NCI-H187 (cell line): Measurements from ENCODE around the gene ZNF428.
"Not testable (repeated sequence)": the region's sequence is repeated elsewhere in the genome, so short reads cannot be mapped to it uniquely, and the experiment has no call there.

Experiments
- DNase-seq, 2 experiments: peaks; one replicate each; lab custom pipeline; 2025; lab: John Stamatoyannopoulos, UW

ZNF428 gene

DNA sequence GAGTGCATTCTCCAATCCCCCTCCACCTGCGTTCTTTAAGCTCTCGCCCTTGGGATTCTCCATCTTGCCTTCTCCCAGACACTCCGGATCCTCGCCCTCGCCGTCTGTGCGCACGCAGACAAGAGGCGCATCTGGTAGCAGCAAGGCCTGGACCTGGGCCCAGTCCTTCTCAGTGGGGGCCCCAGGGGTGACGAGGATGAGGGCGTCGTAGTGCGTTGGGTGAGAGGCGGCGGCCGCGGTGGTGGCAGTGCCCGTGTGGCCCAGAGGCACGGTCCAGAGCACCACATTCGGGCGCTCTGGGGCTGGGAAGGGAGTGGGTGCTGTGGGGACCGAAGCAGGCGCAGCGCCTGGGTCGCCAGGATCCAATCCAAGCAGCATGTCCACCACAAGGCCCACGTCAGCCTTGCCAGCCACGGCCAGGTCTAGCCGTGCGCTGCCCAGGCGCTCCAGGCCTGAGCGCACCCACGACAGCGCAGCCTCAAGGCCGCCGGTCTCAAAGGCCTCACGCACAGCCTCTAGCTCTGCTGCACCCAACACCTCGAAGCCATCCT is 26.6 kb downstream of the ZNF428 start:
- no peak for DNase-seq

- DNase-seq: no peak
These were observed 27.3 kb downstream of the ZNF428 start for GRCh38 chr19:43591904-43592772.

- DNase-seq: no peak
These were observed 29.8 kb downstream of the ZNF428 start for GRCh38 chr19:43589678-43590077.

DNA sequence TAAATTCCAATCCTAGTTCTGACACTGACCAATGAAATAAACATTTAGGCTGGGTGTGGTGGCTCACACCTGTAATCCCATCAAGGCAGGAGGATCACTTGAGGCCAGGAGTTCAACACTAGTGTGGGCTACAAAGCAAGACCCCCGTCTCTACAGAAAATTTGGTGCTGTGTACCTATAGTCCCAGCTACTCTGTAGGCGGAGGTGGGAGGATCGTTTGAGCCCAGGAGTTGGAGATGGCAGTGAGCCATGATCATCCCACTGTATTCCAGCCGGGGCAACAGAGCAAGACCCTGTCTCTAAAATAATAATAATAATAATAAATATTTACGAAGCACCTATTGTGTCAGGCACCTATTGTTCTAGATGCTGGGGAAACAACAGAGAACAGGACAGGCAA is 30.2 kb downstream of the ZNF428 start:
- DNase-seq: no peak

GRCh38 chr19:43587029-43587428 is 32.4 kb downstream of the ZNF428 start:
- not testable (repeated sequence) for DNase-seq

DNA sequence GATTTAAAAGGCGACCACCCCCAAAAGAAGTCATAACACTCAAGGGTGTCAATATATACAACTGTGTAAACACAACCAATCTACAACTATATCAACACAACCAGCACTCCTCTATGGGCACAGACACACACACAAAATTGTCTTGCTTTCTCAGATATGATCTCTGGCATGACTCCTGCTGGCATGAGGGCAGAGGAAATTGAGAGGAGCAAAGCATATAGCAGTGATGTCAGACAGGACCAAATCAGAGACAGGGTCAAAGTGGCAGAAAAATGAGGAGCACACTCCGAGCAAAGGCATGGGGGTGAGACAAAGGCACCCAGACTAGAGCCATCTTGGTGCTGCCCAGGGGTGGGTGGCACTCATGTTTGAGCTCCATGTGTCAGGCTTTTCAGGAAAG is 33.1 kb downstream of the ZNF428 start:
- no peak for DNase-seq

- no peak for DNase-seq
These were observed 34.9 kb downstream of the ZNF428 start for GRCh38 chr19:43584484-43584883.

DNA sequence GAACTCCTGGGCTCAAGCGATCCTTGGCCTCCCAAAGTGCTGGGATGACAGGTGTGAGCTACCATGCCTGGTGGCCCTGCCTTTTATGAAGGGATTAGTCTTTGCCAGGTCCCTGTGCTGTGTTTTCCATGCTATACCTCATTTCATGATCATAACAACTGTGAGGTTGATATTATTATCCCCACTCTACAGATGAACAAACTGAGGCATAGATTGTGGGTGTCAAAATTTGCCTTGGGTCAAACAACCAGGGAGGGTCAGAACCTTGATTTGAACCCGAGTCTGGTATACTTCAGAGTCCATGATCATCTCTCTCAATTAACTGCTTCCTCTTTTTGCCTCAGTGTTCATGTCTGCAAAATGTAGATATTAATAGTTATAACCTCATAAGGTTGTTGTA is 36.9 kb downstream of the ZNF428 start:
- DNase-seq: no peak

GRCh38 chr19:43581467-43581866 is 38.0 kb downstream of the ZNF428 start:
- no peak for DNase-seq

GRCh38 chr19:43578787-43579186 is 40.6 kb downstream of the ZNF428 start:
- DNase-seq: no peak

DNA sequence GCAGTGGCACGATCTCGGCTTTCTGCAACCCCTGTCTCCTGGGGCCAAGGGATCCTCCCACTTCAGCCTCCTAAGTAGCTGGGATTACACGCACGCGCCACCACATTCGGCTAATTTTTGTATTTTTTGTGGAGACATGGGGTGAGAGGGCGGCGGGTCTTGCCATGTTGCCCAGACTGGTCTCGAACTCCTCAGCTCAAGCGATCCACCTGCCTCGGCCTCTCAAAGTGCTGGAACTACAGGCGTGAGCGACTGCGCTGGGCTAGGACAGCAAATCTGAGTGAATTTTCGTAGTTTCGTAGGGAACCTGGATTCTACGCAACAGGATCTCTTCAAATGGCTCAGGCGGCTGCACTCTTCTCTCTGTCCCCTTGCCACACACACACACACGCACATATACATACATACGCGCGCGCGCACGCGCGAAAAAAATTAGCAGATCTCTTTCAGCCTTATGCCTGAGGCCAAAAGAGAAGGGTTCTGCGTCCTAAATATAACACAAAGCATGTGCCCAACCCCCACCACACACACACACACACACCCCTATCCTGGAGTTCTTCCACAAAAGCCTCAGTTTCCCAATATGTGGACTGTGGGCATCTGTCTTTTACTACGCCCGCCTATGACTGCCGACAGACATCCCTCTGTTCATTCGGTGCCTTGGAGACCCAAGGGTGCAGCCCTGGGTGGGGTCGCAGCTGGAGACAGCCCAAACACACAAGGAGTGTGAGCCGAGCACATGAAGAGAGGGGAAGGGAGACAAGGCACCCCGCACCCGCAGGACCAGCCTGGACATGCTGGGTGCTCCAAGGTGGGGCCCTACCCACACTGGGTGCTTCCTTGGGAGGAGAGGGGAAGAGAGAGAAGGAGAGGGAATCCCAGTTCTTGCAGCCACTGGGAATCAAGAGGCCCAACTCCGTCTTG is 43.2 kb downstream of the ZNF428 start:
- DNase-seq: no peak

- peak; percentile 93 to 98 for DNase-seq
These were observed 44.1 kb downstream of the ZNF428 start, which contains the start of the genes PINLYP and XRCC1 for GRCh38 chr19:43575156-43575950. Gene PINLYP (plus strand): TSS chr19:43575801. CDS start chr19:43577192, 1,391 bp downstream. Gene XRCC1 (minus strand): TSS chr19:43575527. CDS start chr19:43575458, 69 bp downstream.

DNA sequence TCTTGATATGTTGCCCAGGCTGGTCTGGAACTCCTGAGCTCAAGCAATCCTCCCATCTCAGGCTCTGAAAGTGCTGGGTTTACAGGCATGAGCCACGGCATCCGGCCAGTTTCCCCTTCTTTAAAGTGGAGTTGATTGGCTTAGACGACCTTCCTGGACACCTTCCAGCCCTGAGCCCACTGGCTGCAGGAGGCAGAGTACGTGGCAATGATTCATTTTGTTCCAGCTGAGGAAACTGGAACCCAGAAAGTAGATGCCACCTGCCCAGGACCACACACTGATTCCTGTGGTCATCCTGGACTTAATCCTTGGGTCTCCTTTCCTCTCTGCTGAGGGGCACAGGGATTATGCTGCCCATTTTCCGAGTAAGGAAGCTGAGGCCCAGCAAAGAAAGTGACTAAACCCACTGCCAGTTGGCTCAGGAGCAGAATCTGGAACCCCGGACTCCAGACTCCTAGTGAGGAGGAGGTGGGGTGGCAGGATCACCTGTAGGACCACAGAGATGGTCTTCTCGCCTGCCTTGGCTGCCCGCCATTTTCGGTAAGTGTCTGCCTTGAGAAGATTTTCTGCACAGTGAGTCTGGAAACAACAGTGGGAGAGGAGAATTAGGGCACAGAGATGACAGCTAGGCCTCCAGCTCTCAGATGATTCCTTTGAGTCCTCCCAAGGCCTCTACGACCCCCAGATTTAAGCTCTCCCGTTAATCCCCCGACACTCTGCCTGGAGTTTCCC is 44.8 kb downstream of the ZNF428 start:
- peak in 1 of 2 experiments; percentile 33 for DNase-seq

GRCh38 chr19:43572171-43572588 is 47.2 kb downstream of the ZNF428 start:
- no peak for DNase-seq

- no peak for DNase-seq
These were observed 49.1 kb downstream of the ZNF428 start for GRCh38 chr19:43570174-43570791.

DNA sequence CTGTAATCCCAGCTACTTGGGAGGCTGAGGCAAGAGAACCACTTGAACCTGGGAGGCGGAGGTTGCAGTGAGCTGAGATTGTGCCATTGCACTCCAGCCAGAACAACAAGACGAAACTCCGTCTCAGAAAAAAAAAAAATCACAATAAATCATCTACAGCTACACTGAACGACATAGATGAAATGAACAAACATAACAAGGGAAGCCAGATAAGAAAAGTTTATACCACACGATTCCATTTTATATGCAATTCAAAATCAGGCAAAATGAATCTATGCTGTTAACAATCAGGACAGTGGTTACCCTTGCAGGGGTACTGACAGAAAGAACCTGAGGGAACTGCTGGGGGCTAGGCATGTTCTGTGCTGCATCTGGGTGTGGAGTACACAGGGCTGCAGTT is 49.8 kb downstream of the ZNF428 start:
- no peak for DNase-seq

GRCh38 chr19:43564800-43565199 is 54.6 kb downstream of the ZNF428 start:
- DNase-seq: no peak

DNA sequence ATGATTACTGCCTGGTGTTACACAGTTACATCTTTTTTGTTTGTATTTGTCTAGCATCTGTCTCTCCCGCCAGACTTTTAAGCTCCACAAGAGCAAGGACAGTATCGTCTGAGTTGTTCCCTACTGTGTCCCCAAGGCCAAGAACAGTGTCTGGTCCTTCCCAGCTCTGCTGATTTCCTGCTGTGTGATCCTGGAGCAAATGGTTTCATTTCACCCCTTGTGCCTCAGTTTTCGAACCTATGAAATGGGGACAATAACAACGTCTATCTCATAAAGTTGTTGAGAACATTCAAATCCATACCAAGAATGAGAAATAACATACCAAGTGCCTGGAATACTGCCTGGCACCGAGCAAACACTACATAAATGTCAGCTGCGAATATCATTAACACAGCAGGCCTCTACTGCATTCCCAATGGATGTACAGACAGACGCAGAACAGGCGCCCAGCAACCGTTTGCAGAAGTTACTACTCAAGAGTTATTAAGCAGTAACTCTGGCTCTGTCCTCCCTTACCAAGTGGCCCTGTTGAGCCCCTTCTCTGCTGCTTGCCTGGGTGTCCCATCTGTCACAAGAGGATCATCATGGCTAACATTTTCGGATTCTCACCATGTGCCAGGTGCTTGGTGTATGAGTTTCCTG is 55.5 kb downstream of the ZNF428 start:
- DNase-seq: no peak

DNA sequence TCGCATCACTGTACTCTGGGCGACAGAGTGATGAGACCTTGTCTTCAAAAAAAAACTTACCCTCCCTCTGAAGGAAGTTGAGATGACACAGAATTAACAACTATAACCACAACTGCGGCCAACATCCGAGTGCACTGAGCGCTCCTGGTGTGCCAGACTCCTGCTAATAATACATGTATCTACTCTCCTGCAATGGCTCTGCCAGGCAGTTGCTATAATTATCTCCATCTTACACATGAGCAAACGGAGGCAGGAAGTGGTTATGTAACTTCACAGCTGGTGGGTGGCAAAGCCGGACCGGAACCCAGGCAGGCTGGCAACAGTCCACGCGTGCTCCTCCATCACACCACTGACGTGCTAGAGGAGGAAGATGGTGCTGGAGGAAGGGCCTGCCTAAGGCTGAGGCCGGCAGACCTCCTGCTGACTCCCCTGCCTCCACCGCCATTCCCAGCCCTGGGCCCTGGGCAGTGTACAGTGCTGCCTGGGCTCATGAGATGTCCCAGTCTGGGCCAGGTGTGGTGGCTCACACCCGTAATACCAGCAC is 56.7 kb downstream of the ZNF428 start:
- DNase-seq: no peak
